ENCODE results near the gene TSEN2. TPM values are rescaled to one million over a fixed set of nuclear protein-coding genes. Genes with fewer than 3 reads are reported as not detected.

The TSEN2 gene
- total RNA-seq, 1 experiment from 2014 or later: 22.0 TPM

GRCh38 chr3:12445523-12446240, 38.6 kb upstream of the TSEN2 start:
- no peaks in the 10 kb centered on the region for H3K23me2 ChIP-seq (ENCODE audit: insufficient read length, low read depth, low read length, poor library complexity, severe bottlenecking)
- no peak overlapping the region for H4K5ac ChIP-seq (ENCODE audit: insufficient read length, low read depth, low read length)
- no peak overlapping the region for H4K91ac ChIP-seq (ENCODE audit: insufficient read length, low read depth, low read length)
- no peaks in the 10 kb centered on the region for H3K9me3 Mint-ChIP-seq
- peaks cover 28% of the 10 kb centered on the region for H3K27me3 Mint-ChIP-seq (ENCODE audit: low read depth)
- H4K8ac ChIP-seq (replicated peaks; ENCODE audit: insufficient read length, low read depth, low read length): no peak overlapping the region
- WGBS (ENCODE audit: extremely low coverage, insufficient read length, low lambda C conversion rate): no CpG with 5 or more reads among the region's 8 CpGs
- no peak overlapping the region for H3K14ac ChIP-seq (ENCODE audit: insufficient read depth, low read length)
- H3K4ac ChIP-seq (ENCODE audit: low read depth, low read length): no peak overlapping the region
- H2BK120ac ChIP-seq (ENCODE audit: low read depth, low read length, poor library complexity, severe bottlenecking): no peak overlapping the region
- no peak overlapping the region for H3K9ac ChIP-seq (ENCODE audit: extremely low read depth, insufficient read length, low read length)
- H3K4me1 Mint-ChIP-seq: peaks cover 21 to 28% of the 10 kb centered on the region in 2 experiments
- no peak for TF ChIP-seq CTCF (conservative IDR thresholded peaks at IDR 0.05)
- no peak overlapping the region for H2BK20ac ChIP-seq (ENCODE audit: low read depth, low read length, poor library complexity, severe bottlenecking)
- no peak overlapping the region for H2AK5ac ChIP-seq (ENCODE audit: insufficient read length, low read length)
- no peak overlapping the region for H2BK12ac ChIP-seq (ENCODE audit: insufficient read length, low read depth, low read length)
- H3K79me1 ChIP-seq (ENCODE audit: insufficient read depth, low read depth, low read length, poor library complexity, severe bottlenecking): no peaks in the 10 kb centered on the region
- H3K56ac ChIP-seq (ENCODE audit: insufficient read length, low read depth, low read length): no peak overlapping the region
- no peaks in the 10 kb centered on the region for H3K27me3 ChIP-seq (ENCODE audit: insufficient read depth, low read length)
- no peak overlapping the region for H3K23ac ChIP-seq (ENCODE audit: insufficient read length, low read depth, low read length)
- H3T11ph ChIP-seq (ENCODE audit: low read length): no peak overlapping the region
- H3K18ac ChIP-seq (ENCODE audit: insufficient read length, low read depth, low read length): no peak overlapping the region
- no peaks in the 10 kb centered on the region for H4K20me1 ChIP-seq (ENCODE audit: control insufficient read depth, insufficient read depth, insufficient read length)
- no peak overlapping the region for H2AFZ ChIP-seq (ENCODE audit: low read length)
- no peak for DNase-seq
- no peak overlapping the region for H3K27ac ChIP-seq (ENCODE audit: insufficient read length, low read depth, low read length)
- no peak overlapping the region for H2BK5ac ChIP-seq (ENCODE audit: insufficient read length, low read length)
- H2BK15ac ChIP-seq (ENCODE audit: low read depth, low read length): no peak overlapping the region
- no peaks in the 10 kb centered on the region for H3K36me3 Mint-ChIP-seq (ENCODE audit: insufficient read depth in 1 of 3, low read depth in 3 of 3)
- H3K9me3 ChIP-seq (ENCODE audit: control insufficient read depth, low read depth, low read length): no peaks in the 10 kb centered on the region
- H3K4me1 ChIP-seq (ENCODE audit: insufficient read depth, low read length): no peaks in the 10 kb centered on the region
- H3K4me2 ChIP-seq (ENCODE audit: insufficient read depth, insufficient read length, low read length): no peak overlapping the region
- peak overlapping the region in 1 of 3 experiments; percentile 72; a peak in 1 of 7 replicates for H3K27ac Mint-ChIP-seq
- H3K4me3 Mint-ChIP-seq: no peak overlapping the region
- no peaks in the 10 kb centered on the region for H3K79me2 ChIP-seq (ENCODE audit: insufficient read depth, low read length)

Data from H9 (cell line).